Non-pigmented ciliary epithelial cell (primary cell): ENCODE results near the gene SNCA.

Experiments
- DNase-seq: peaks from one replicate; pipeline ENCODE4 v3.0.0-alpha.2; 2010; ENCODE audit warnings: low read depth

SNCA gene

DNA sequence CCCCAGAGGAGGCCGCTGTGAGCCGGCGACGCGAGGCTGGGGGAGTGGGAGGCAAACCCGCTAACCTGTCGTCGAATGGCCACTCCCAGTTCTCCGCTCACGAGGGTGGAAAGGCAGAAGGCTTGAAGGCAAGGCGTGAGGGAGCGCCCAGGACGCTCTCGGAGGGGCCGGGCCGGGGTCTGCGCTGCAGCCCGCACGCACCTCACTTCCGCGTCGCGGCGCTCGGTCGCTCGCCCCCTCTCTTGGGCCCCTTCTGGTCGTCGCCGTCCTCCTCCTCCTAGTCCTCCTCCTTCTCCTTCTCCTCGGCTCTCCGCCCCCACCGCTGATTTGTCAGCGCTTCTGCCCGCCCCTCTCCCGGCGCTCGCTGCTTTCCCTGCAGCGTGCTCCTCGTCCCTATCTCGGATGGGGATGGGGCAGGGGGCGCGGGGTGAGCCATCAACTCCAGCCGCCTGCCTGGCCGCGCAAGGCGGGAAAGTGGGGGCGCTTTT is at the start of gene SNCA:
SNCA (minus strand) TSS at position 265 of the 488 bp plus-strand sequence. CDS start 1,494 bp downstream, outside the sequence.
- no peak for DNase-seq

DNA sequence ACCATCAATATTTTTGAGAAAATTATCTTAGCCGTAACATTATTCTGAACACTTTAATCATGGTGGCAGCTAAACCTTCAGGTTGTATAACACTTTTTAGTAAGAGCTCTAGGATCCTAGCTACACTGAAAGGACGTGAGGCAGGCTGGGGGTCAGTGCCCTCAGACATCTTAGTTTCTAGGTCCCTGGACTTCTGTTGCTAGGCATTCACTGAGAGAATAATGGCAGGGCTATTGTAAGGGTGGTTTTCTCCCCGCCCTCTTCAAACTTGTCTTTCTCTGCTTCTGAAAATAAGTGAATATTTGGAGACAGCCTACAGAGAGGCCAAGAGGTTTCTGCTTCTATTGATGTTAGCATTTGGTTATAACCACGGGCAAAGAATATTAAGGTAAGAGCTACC is 42.3 kb upstream of the SNCA start:
- no peak for DNase-seq

DNA sequence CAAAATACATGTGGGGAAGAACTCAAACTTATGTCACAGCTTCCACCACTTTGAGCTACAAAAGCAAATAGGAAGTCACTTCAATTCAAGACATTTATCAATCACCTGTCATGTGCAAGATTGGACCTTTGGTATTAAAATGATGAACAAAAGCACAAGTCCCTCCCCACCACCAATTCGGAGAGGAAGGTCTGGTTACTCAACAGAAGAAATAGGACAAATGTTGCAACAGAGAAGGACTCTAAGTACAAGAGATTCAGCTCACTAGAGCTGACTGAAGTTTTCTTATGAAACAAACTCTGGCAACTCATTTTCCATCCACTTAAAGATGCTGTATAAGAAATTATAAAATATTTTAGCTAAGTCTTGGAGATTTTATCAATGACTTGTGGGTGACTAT is 41.6 kb upstream of the SNCA start:
- DNase-seq: no peak

DNA sequence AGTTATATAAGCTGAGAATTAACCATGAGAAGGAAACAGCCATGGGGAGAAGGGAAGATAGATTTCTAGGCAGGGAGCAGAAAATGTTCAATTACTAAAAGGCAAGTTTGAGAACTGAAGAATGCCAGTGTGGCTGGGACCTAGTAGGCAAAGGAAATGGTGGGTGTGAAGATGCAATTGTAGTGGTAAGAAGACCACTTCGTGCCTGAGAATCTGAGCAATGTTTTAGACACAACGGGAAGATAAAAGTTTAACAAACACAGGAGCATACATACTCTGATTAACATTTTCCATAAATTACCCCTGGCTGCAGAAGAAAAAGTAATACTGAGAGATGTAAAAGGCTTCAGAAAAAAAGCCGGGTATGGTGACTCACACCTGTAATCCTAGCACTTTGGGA is 39.6 kb upstream of the SNCA start:
- no peak for DNase-seq

DNA sequence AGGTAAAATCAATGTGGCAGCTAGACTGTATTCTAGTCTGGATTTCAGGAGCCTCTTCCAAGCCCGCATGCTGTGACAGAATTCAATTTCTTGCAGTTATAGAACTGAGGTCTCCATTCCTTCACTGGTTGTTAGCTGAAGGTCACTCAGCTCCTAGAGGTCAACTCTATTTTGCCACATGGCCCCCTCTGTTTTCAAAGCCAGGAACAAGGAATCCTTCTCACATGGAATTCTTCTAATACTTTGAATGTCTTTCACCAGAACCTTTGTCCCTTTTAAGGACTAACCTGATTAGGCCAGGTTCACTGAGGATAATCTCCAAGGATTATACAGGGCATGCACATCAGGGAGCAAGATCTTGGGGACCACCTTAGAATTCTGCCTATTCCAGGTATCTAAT is 34.2 kb upstream of the SNCA start:
- no peak for DNase-seq

DNA sequence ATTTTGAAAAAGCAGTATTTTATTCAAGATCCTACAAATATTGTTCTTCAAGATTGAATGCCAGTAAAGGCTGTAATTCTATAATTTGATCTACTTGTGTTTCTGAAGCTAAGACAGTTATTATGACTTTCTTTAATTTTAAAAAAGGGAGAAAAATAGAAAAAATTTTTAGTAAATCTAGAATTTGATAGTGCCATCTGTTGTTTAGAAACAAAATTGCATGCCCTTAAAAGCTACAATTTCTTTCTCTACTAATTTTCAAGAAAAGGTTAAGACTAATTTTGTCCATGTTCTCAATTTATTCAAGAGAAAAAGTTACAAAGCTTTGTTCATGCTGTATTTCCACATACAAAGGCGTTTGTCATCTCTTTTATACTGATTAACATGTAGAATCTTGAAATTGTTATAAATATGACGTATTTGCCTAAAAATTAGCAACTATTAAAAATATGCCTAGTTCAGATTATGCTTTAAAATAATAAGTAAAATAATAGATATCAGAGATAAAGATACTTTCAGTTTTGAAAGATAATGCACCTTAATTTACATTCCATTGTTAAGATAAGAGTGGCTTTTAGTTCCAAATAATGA is 32.1 kb upstream of the SNCA start:
- no peak for DNase-seq

DNA sequence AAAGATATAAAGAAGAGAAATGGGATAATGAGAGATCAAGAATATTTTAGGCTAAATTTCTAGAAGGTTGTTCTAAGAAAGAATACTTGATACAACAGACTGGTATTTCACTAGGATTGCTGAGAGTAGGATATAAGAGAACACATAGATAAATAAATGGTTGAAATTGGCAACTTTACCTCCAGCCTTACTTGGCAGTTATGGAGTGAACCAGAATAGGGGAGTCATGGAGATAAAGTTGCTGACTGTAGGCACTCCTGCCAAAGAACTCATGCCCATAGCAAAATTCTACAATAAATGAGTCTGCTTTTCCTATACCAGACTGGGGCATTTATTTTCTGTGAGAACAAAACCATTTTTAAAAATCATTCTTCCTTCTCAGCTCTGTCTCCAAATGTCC is 31.3 kb upstream of the SNCA start:
- no peak for DNase-seq

DNA sequence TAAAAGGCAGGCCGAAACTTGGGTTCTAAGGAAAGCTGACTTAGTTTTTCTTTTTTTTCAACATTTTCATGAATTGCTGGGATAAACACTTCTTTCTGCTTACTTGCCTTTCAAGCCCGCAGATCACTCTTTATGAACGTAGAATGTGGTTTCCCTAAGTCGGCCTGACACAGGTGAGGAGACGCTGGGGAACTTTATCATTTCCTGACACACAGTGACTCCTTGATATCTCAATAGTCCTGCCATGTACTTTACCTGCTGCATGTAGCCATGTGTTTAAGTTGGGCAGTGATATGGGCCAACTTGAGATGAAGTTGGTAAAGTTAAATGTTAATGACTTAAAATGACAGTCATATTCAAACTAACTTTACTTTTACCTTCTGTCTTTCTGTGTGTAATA is 26.6 kb upstream of the SNCA start:
- no peak for DNase-seq

DNA sequence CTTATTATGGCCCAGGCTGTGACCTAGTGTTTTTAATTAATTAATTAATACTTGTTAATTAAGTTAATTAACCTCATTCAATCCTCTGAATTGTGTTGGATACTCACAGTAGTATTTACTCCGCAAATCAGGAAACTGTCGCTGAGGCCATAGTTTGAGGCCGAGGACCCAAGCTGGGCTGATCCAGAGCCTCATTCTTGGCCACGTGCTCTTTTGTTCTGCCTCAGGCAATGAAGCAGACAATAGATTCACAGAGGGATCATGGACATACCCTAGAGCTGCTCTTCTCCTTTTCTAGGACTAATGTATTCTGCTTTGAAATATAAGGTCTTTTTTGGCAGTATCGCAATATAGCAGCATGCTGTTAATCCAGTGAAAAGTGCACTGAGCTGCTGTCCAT is 24.0 kb upstream of the SNCA start:
- no peak for DNase-seq

DNA sequence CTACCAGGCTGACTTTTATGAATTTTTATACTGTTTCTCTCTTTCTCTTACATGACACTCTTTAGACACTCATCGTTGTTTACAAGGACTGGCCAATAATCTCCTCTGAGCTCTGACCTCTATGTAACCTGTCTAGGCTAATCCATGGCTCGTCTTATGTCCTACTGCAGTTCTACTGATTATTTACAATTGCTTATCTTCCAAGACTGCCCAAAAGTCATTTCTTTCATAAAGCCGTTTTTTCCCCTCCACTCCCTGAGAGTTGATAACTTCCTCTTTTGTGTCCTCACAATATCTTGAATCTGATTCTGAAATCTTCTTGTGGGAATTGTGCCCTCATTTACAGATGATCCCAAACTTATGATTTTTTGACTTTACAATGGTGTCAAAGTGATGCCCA is 18.3 kb upstream of the SNCA start:
- DNase-seq: no peak

DNA sequence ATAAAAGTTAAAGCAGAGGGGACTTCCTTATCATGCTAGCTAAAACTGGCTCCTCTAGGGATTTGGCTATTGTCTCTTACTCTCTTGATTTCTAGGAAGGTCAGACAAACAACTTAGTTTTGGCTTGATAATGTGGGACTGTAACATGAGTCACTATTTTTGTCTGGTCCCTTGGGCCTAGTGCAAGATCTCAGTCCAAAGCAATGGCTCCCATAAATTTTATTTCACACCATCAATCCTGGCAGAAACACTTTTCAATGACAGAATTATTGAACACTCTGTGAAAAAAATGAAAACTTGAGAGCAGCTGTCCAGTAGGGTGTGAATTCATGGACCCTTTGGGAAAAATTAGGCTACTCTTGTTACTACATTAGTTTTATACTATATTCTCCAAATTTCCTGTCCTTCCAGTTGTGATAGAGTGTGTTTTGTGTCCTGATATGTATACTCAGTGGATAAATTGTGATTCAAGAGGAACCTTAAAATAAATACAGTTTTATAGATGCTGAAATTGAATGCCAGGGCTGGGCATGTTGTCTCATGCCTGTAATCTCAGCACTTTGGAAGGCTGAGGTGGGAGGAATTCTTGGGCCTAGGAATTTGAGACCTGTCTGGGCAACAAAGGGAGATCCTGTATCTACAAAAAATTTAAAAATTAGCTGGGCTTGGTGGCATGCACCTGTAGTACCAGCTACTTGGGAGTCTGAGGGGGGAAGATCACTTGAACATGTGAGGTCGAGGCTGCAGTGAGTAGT is 10.8 kb upstream of the SNCA start:
- DNase-seq: no peak

DNA sequence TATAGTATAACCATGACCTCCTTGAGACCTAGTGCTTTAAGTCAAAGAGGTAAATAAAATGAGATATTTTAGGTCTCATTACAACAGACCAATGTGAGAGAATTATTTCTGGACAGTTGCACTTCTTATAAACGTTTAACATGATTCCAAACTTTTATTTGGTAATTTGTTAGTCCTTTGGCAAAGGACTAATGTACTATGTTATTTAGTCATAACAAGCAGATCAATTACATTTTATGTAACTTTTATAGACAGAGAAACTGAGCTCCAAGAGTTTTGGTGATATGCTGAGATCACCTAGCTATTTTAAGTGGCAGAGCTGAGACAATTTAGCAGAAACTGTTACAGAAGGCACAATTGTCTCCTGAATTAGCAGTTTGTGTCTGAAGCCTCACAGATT is 2.6 kb upstream of the SNCA start:
- no peak for DNase-seq

DNA sequence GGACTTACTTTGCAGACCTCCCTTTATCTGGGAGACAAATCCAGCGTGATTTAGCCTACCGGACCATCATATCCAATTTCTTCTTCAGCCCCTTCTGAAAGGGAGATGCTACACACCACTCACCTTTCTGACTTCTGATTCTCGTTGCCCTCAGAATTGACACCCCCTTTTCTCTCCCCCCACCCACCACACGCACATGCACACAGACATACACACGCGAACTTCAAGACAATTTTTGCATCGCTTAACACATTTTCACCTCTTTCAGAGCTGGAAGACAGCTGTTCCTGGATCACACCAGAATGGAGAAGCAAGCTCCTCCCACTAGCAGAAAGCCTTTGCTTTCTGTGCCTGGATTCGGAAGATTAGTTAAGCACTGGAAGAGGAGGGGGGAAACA is 1.0 kb upstream of the SNCA start:
- no peak for DNase-seq

DNA sequence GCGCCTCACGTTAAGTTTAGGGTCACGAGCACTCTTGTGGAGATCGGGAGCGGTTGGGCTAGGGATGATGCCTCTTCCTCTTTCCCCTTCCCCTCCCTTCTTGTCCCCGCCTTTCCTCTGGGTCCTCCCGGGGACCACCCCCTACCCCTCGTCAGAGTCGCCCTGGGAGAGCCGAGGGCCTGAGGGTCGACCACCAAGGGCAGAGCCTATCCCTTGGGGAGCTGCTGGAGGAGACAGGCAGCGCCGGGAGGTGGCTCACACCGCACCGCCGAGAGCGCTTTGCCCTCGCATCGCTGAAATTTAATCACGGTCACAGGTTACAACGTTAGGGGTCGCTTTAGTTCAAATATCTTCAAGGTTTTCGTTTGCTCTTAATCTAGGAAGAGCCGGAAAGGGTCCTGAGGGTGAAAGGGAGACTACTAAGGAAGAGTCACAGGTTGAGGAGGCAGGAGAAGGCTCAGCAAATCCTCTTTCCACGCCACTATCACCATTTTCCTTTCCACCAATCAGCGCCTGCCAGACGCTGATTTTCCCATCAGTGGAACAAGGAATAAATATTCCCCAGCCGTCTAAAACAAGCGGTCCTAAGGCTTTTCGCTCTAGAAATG is 528 bp upstream of the SNCA start:
- no peak for DNase-seq

DNA sequence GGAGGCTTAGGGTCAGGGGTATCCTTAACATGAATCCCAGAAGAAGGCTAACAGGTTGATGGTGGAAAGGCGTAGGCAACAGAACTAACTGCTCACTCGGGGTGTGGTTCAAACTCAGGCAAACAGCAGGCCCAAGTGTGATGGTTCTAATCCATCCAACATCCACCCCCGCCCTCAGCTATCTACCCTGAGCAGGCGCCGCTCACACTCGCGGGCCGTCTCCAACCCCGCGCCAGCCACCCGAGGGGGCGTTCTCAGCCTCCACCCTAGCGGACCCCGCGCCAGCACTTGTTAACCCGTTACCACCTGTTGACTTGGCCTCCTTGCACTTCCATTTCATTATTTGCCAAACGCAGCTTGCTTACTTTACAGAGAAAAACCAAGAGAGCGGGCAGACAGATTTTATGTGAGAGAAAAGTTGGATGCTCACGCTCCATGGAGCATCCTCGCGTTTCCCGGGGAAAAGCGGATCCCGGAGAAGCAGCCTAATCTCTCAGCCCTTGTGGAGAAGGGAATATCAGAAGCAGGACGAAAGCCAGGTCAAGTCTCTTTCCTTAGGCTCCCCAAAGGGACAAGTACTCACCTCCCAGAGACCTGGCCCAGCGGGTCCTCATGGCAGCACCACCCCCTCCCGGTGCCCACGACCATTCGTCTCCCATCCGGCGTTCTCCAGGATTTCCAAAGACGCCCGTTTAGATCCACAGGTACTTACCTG is 773 bp downstream of the SNCA start:
- DNase-seq: no peak

DNA sequence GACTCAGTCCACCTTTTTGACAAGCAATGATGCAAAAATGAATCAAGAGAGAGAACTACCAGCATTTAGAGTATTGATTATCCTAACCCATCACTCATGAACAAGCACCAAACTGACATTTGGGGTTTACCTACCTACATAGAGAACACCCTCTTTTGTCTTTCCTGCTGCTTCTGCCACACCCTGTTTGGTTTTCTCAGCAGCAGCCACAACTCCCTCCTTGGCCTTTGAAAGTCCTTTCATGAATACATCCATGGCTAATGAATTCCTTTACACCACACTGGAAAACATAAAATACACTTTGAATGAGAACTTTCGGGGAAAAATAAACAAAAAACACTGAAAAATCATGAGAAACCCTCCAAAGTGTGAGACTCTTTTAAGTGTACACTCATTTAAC is 1.5 kb downstream of the SNCA start:
- no peak for DNase-seq

DNA sequence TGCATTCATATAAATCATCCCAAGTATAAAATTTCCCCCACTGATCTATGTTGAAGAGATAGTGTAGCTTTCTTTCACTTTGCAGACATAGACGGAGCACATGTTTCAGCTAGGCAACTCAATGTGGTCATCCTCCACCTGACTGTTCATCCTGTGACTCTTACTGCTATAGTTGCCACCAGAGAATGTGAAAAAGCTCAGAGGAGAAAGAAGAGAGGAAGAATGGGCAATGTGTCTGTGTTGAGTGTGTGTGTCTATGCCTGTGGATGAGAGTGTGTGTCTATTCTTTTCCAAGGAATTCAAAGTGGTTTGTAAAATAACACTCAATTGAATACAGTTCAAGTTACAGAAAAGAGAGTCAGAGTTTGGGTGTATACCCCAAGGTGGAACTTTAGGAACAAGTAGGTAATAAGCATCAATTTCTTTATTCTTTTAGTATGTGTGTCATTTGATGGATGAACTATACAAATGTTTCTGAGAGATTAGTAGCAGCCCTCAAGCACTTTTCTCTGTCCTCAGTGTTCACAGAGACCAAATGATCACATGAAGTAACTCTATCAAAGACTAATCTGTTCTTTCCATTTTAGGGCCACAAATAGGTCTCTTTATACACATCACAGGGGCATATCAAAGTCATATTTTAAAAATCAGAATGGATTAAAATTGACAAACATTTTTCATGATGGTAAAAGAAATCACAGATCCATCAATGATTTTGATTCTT is 2.3 kb downstream of the SNCA start:
- DNase-seq: no peak

DNA sequence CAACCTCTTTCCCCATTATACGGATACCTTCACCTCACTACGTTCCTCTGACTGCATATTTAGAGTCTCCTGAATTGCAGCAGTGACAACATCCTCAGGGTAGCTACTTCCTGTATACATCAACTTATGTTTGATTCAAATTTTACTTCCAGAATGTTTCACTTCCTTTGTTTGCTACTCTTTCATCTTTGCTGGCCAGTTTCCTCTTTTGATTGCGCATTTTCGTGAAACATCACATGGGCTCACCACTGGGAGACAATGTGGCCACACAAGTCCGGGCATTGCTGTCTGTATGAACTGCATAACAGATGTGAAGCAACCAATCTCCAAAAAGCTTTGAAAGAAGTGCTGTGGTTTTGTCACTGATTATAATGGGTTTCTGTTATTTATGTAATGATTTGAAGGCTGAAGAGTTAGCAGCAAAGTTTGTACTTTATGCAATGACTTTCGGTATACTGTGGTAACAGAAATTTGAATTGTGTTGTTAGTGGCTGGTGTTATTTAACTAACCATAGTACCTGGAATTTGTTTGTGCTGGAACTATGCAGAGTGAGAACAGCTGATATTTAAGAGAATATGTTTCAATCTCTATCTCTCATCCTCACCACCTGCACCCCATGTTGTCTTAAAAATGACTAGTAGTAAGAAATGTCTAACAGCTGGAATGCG is 7.4 kb downstream of the SNCA start:
- DNase-seq: no peak

DNA sequence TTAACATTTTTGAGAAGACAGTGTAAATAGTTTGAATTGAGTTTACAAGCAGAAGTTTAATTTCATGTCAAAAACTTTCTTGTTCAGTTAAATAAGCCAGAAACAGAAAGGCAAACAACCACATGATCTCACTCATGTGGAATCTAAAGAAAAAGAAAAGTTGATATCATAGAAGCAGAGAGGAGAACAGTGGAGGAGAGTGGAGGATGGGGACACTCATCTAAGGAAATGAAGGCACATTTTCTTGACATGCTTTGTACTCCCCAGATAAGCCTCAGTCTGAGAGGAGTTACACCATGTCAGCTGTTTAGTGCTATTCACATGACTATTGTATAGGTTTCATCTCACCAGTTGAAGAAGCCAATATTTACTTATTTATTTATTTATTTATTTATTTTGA is 13.5 kb downstream of the SNCA start:
- no peak for DNase-seq

DNA sequence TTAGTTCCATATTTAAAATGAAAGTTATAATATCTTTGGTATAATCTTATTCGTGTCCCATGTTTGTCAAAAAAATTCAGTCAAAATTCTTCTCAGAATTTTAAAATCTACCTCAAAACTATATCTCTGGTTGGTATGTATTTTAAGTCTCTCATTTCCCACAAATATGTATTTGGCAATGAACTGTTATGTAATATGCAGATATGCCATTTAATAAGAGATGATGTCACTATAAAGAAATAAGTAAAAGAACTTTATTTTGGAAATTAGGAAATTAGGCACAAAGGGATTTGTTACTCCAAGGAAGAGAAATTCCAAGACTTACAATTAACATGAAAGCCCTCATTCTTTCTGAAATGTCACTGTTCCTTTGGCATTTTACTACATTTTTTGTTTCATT is 15.3 kb downstream of the SNCA start:
- no peak for DNase-seq

DNA sequence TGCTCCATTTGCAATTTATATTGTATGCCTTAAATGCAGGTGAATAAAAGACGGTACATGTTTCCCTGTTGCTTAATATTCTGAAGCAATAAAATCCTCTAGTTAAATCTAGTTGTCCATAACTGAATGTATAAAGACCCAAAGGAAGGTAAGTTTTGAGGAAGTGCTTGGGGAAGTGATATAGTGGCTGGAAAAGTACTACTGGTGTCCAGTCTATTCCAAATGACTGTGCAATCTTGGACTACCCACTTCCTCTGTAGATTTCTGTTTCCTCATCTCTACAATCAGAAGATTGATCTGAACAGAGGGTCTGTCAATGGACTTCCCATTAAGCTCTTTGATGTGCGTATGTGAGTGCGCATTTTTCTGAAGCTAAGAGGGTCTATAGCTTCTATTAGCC is 17.0 kb downstream of the SNCA start:
- no peak for DNase-seq

DNA sequence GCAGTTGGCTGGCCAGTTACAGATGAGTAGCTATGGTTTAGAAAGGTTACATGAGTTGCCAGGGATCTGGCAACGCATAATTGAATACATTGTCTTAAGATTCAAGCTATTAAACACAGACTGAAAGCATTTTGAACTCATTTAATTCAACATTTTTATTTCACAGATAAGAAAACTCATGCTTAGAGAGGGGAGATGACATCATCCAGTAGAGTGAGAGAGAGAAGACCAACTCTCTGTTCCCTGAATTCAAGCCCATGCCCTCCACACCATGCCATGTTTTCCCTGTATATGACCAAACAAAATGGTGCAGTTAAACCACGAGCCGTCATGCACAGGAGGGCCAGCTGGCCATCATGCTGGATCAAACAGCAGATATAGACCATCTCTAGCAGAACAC is 22.6 kb downstream of the SNCA start:
- DNase-seq: no peak
